Activated T-cell treated with anti-CD3 and anti-CD28 coated beads, Interleukin-2, amount 50 U/mL, for 48 hours (primary cell): ENCODE measurements around the gene ZNF493.

ENCODE experiments used
- DNase-seq, 2 experiments: peaks; one replicate each; pipeline ENCODE4 v3.0.0-alpha.2; 2020

ZNF493 gene

GRCh38 chr19:21463449-21464105 lies 66.6 kb downstream of the ZNF493 start:
- DNase-seq = peak; percentile 29 to 52

- DNase-seq = no peak
These were observed 69.7 kb downstream of the ZNF493 start for GRCh38 chr19:21466627-21467026.

- DNase-seq = no peak
These were observed 71.9 kb downstream of the ZNF493 start for GRCh38 chr19:21468791-21469190.

- DNase-seq = no peak
These were observed 75.6 kb downstream of the ZNF493 start for GRCh38 chr19:21472507-21472906.

GRCh38 chr19:21474671-21475181 lies 77.8 kb downstream of the ZNF493 start:
- DNase-seq = peak; percentile 89 to 90
